Right forelimb (tissue), 1 donor: ENCODE measurements around the gene KRT24.
A peak's percentile ranks its signal among the peaks of the same experiment; 100 is the strongest.
"Not testable (repeated sequence)": the region's sequence is repeated elsewhere in the genome, so short reads cannot be mapped to it uniquely, and the experiment has no call there.

Experiments
- DNase-seq: peaks from one replicate; pipeline ENCODE4 v3.0.0-alpha.2; 2018

The KRT24 gene

DNA sequence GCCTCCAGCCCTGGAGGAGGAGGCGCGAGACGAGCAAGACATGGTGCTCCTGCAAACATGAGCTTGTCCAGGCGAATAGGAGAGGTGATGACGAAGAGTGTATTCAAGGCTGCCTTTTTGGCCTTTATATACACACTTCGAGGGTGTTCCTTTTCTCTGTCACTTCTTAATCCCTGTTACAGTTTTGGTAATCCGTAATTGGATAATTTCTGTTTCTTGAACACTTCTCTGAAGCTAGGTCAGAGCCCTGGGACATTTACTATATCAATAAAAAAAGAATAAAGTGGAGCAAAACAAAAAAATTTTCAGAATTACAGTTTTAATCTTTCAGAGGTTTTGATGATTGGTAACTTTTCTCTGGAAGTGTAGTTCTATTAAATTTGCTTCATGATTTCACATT lies at the start of gene KRT24:
TSS of gene KRT24 (minus strand) at position 101 of the 400 bp plus-strand sequence. CDS start at position 42, 59 bp downstream.
- no peak for DNase-seq

DNA sequence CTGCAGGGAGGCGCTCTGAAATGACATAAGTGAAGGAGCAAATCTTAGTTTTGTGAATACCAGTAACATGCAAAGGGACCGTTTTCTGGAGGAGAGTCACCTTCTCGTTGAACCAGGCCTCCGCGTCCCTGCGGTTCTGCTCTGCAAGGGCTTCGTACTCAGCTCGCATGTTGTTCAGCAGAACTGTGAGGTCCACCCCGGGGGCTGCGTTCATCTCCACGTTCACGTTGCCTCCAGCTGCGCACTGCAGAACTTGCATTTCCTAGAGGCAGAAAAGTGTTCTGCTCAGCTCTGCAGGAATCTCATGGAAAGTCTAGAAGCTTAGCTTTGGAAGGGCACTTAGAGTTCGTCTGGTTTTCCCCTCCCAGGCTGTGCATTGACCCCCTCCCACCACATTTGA lies 47.5 kb upstream of the KRT24 start:
- no peak for DNase-seq

DNA sequence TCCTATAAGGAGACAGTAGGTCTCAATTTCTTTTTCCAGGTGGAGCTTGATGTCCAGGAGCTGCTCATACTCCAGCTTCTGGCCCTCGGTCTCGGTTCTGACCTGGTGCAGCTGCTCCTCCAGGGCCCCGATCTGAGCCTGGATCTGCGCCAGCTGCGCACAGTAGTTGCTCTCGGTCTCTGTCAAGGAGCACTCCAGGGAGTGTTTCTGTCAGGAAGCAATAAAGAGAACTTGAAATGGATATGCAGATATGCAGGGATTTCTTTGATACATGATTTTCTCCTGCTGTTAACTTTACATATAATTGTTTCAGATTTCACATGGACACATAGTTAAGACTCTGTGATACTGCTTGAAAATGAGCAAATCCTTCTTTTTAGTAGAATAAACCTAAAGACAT lies 46.8 kb upstream of the KRT24 start:
- DNase-seq: no peak

DNA sequence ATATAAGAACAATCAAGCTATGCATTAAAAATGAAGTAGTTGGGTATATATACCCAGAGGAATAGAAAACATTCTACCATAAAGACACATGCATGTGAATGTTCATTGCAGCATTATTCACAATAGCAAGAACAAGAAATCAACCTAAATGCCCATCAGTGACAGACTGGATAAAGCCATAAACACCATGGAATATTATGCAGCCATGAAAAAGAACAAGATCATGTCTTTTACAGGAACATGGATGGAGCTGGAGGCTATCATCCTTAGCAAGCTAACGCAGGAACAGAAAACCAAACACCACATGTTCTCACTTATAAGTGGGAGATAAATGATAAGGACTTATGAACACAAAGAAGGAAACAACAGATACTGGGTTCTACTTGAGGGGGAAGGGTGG lies 45.1 kb upstream of the KRT24 start:
- DNase-seq: not testable (repeated sequence)

DNA sequence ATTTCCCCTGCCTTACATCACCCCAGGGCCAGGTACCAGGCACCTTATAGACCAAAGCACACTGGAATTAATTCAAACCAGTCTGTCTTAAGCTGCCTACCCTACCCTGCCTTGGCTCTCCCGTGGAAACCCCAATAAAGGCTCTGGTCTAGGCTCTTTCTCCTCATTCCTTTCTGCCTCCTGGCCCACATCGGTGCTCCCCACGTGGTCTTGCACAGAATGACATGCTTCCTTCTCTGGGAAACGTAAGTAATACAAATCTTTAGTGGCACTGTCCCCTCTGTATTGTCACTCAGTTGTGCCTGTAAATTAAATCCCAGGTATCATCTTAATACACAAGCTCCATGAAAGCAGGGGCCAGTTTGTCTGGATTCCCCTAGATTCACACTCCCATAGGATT lies 35.0 kb upstream of the KRT24 start:
- no peak for DNase-seq

DNA sequence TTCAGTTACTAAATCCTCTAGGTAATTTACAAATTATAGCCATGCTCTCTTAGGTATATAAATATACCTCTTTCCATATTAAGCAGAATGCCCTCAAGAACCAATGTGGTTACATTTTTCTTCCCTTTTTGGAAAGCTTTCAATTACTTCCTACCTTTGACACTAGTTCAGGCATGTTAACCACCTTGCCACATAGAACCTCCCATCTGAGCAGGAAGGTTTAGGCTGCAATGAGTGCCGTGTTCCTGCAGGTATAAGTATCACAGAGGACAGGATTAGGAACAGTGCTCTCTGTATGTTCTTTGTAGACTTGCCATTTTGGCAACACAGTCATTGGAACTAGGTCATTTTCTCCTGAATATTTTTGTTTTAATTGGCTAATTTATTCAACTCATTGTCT lies 31.5 kb upstream of the KRT24 start:
- DNase-seq: no peak

DNA sequence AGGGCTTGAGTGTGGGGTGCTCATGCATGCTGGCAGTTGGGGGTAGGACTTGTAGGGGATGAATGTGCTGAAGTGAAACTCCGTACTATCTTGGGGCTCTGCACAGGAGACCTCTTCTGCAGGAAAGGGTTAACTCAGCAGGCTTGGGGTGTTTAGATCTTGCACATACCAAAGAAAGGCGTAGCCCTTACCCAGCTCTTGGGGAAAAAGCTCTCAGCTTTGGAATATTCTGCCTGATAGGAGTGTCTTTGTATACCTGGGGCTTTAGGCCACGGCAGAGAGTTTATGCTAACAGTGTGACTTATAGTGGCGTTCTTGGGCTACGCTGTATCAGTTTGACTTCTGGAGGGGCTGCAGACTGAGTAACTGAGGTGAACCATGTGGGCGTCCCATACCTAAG lies 30.5 kb upstream of the KRT24 start:
- DNase-seq: no peak

DNA sequence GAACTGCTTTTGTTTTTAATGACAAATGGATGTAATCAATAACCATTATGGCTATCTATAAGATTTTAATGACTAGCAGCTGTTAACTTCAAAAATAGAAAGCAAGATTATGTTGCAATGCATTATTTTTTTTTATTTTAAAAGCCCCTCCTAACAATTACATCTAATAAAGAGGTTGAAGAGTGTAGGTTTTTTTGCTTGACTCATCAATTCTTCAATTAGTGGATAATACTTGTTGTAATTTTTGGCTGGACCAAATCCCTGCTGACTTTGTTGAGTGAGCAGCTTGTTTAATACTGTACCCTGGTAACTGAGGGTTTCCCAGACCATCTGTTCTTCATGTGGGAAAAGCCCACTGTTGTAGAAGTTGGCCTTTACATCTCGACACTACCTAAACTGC lies 27.4 kb upstream of the KRT24 start:
- no peak for DNase-seq

DNA sequence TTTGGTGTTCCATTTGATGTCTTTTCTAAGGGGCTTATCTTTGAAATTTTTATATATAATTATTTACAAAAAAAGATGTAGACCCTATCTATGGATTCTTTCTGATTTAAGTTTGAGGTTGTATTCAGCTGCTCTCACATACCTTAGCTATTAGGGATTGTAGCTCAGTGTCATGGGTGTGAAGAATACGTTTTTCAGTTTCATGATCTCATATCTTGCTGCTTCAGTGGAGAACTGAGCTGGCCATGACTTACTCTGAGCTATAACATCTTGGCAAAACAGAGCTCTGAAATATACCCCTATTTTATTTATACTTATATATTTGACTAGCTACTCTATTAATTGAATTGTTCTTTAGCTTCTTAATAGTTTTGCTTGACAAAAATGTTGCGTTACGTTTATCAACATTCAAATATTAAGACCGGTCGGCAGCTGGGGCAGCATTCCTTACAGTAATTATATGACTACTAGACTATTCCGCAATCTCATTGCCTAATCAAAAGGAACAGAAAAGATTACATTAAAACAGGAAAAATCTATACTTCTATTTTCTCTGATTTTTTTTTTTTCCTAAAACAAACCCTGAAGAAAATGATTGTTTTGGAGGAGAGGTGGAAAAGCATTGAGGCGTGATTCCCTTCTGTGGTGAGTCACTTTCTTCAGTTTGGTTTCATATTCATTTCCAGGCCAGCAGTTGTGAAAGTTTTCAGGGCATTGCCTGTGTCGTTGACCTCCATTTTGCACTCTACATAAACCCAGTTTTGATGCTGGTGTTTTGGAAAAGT lies 24.1 kb upstream of the KRT24 start:
- no peak for DNase-seq

DNA sequence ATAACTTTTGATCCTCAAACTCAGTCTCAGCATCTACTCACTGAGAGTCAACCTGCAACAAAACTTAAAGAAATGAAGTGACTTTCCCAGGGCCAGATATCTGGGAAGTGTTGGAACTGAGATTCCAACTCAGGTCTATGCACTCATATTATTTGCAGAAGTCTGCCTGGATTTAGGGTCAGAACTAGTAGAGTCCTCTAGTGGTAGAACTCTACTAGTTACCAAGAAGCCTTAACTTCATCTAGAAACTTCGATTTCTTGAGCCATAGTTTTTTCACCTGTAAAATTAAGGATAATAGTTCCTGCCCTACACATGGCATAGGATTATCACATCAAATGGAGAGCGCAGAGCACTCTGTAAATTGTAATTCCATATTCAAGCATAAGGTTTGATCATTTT lies 23.4 kb upstream of the KRT24 start:
- no peak for DNase-seq

DNA sequence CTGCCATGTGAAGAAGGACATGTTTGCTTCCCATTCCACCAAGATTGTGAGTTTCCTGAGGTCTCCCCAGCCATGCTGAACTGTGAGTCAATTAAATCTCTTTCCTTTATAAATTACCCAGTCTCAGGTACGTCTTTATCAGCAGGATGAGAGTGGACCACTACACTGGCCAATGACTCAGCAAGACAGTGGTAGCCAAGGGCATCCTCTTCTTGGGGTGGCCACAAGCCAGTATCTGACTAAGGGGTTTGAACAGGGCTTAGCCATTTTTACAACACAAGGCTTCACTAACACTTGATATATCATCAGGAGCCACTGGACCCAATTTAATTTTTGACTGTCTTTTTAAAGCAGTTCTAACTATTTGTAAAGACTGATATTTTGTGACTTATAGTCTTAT lies 21.1 kb upstream of the KRT24 start:
- DNase-seq: no peak

DNA sequence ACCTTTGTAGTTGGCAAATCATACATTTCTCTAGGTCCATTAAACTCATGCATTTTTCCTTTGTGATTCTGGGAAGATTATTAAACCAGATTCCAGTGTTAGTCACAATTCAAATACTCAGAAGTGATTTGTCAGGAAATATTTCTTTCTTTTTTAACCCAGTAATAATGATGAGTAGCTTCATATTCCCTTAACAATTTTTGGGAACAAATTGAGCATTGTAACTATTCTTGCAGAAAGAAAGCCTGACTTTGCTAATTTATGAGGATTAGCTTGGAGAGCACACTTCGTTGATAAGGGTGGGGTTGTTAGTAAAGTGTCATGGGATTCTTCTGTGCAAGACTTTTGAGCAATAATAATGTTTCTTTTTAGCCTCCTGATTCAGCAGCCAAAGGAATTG lies 18.7 kb upstream of the KRT24 start:
- no peak for DNase-seq

DNA sequence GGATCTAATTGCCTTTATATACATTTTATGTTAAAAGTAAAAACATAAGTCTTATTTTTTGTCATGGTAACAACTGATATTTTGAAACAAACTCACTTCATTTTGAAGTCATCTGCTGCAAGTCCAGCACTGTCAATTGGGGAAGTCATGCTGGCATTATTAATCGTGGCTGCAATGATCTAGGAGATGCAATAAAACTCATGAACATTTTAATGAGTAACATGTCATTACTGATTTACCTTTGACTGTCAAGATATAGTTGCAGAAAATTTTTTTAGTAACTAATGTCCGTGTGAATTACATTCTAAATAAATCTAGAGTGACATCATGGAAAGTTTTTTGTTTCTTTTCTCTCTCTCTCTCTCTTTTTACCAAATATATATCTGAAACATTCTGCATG lies 17.3 kb upstream of the KRT24 start:
- DNase-seq: no peak

DNA sequence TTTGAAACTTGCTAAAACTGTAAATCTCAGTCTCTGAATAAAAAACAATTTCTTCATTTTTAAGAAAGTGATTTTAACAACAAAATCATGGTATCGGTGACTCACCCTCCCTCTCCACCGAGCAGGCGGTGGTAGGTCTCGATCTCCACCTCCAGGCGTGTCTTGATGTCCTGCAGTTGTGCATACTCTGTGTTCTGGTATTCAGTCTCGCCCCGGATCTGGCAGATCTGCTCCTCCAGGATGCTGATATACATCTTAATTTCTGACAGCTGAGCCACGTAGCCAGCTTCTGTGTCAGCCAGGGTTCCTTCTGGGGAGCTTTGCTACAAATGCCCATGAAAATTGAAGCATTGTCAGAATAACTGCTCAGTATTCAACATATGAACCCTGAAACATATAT lies 15.4 kb upstream of the KRT24 start:
- no peak for DNase-seq

DNA sequence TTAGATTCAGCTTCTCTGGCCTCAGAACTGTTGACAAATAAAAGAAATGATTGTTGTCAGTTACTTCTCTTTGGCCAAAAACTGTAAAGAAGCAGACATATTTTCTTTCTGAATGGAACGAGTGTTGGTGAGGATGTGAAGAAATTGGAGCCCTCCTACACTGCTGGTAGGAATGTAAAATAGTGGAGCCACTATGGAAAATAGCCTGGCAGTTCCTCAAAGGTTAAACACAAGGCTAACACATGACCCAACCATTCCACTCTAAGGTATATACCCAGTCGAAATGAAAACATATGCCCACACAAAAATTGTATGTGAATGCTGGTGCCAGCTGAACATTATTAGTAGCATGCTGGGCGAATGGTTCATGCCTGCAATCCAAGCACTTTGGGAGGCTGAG lies 14.2 kb upstream of the KRT24 start:
- DNase-seq: no peak

DNA sequence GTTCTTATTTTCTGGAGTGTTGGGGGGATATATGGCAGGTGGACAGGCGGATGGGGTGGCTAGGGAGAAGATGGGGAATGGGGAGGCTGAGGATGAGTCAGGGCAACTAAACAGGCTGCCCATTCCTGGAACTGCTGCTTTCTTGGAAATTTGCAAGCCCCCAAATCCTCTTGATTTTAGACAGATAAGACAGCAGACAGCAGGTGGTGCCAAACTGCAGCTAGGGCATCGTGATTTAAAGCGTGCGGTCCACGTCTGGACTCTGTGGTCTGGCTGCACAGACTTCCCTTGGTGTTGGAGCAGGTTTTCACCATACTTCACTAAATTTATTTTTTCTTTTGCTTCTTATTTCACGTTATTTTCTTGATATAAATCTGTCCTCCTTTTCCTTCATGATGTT lies 10.9 kb upstream of the KRT24 start:
- DNase-seq: no peak

DNA sequence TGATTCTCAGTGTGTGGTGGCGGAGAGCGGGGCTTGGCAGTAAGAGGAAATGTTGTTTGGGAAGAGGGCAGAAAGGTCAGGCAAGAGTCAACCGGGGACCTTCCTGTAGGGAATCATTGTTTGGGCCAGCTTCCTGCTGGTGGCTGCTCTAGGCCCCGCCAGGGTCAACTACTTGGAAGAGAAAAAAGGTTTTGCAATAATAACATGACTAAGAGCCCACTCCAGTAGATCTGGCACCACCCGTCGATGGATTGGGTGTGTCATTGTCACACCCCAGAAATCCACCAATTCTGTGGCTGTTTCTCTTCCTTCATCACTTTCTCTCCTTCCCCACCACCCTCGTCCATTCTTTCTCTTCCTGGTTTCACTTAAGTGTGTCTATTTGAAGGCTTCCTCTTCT lies 4.2 kb upstream of the KRT24 start:
- no peak for DNase-seq

DNA sequence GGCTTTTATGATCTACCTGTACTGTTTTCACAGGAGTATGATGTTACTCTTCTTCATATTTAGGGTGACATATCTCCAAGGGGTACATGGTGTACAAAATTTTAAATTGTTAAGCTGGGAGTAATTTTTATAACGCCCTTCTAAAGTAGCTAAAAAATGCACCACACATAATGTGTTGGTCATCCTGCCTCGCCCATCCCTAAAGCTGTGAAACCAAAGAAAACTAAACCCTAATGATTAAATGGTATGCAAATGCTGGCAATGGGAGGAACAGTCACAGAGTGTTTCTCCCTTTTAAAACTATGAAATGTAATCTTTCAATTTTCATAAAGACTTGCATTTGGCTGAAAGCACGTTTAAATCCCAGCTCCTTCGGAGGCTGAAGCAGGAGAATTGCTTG lies 2.0 kb upstream of the KRT24 start:
- DNase-seq: no peak

DNA sequence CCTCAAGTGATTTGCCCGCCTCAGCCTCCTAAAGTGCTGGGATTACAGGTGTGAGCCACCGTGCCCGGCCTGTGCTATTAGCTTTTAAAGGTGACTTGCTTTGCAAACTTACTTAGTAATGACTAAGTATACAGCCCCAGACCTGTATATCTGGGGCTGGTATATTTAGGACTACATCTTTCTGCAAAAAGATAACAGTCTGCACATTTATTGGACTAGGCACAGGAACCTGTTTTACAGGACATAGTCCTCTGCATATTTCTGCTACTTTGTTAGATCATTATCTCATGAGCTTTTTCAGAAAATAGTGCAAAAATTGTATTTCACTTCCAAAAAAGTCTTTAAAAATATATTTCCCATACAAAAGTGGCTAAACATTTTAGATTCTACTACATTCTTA lies 1.3 kb downstream of the KRT24 start:
- no peak for DNase-seq

DNA sequence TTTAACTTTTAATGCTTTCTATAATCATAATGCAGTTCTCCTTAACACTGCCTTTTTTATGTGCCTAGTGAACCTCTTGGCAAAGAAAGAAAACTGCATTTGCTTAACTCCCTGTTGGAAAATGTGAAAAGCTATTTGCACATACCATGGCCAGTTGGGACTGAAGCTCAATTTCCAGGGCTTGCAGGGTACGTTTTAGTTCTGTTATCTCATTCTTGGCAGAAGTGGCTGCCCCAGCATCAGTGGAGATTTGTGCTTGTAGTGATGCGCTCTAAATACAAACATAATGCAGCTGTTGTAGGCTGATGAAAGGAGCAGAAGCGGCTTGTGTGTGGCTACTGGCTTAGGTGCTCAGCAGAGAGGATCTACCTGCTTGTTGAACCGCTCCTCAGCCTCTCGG lies 3.7 kb downstream of the KRT24 start:
- no peak for DNase-seq

DNA sequence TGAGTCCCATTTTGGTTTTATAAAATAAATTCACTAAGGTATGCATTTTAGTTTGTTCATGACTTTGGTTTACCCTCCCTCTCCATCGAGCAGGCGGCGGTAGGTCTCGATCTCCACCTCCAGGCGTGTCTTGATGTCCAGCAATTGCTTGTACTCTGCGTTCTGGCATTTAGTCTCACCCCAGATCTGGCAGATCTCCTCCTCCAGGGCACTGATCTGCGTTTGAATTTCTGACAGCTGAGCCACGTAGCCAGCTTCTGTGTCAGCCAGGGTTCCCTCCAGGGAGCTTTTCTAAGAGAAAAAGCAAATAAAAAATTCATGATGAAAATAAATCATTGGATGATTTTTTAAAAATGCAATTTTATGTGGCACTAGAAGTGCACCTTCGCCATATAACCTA lies 4.2 kb downstream of the KRT24 start:
- DNase-seq: peak; percentile 50

DNA sequence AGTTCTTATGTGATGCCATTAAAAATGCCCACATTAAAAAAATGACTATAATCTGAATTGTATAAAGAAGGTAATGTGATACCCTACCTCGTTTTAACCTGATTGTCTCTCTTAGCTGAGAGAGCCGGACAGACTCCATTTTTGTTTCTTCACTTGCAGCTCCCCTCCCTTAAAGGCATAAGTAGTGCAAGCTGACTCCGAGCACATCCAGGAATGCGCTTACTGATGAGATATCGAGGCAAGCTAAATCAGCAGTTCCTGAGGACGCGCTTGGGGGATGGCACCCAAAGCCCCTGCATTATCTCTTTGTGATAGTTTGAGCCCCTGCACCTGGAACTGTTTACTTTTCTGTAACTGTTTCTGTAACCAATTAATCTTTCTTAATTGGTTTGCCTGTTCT lies 6.3 kb downstream of the KRT24 start:
- DNase-seq: no peak

DNA sequence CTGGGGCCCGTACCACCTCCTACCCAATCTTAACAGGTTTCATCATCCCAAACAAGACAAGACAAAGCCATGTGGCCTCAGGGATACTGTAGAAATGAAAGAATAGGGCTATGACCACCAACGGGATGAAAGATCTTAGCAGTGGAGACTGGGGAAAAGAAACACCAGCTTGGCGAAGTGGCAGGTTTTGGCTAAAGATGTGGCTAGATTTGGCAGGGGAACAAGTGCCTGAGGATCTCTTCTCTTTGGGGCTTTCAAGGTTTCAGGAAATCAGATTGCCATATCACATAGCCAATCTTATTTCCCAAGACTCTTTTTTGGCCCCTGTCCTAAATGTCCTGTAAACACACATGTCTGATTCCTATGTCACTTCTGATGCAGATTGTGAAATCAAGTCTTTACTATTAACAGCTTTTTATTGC lies 6.9 kb downstream of the KRT24 start:
- DNase-seq: no peak

DNA sequence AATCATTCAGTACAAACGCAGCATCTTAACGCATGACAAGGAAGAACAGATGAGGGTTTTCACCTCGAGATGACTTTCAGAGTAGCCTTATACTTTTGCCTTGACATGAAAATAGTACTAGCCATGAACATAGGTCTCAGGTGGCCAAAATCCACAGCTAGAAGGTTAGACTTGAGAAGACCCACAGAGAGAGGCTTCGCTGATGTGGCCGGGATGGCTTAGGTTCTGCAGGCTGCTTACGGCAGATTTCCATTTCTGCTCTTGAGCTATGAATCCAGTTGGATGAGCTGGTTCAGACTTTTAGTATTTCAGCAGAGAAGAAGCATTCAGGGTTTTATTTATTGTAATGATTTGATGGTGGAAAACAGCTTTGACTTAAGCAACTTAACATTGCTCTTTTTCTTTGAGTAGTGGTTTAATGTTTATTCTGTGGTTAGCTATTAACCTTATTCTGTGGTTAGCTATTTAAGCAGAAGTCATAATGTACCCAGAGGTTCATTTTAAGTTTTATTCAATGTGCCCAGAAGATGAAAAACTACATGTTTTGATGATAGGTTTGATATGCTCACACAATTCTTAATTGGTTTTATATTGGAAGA lies 7.6 kb downstream of the KRT24 start:
- no peak for DNase-seq

DNA sequence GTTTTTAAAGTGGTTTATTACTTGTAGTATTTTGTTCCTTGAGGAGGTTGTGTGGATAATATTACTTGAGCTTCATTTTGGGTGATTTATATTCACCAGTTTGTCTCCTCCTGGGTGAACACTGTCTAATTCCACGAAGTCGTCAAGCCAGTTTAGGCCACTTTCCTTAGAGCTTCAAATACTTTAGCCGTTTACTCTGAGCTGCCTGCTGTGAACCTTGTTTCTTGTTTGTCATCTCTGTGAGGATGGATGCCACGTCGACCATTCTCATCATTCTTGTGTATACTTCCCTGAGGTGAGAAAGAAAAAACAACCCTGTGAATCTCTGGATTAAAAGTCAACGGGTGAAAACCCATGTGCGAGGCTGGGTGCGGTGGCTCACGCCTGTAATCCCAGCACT lies 9.0 kb downstream of the KRT24 start:
- no peak for DNase-seq
